Amygdala (tissue), 56 donors: ENCODE data around the gene RHOB.
"Not testable (repeated sequence)": the region's sequence is repeated elsewhere in the genome, so short reads cannot be mapped to it uniquely, and the experiment has no call there.

Source experiments
- DNase-seq, 56 donors: peaks; one replicate each; lab custom pipeline; 2025; lab: John Stamatoyannopoulos, UW

RHOB gene

GRCh38 chr2:20451341-20451740, 4.5 kb downstream of the RHOB start:
- DNase-seq, result no peak

DNA sequence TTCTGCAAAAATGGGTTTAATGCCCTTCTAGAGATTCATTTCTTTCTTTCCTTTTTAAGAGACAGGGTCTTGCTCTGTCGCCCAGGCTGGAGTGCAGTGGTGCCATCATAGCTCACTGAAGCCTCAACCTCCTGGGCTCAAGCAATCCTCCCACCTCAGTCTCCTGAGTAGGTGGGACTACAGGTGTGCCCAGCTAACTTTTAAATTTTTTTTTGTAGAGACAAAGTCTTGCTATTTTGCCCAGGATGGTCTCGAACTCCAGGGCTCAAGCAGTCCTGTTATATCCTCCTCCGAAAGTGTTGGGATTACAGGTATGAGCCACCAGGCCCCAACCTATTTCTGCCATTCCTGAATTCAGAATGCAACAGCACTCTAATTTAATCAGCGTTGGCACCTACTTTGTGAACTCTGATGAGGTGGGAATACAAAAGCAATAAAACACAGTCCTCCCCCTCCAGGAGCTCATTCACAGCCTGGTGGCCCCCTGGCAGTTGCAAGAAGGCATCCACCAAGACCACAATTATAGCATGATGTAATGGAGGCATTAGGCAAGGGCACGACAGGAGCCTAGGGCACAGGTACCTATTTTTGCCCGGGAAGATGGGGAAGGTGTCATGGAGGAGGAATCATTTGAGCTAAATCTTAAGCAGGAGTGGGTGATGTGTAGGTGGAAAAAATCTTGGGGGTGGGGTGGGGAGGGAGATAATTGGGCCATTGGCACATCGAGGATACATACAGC, 5.1 kb downstream of the RHOB start:
- no peak for DNase-seq

- peak in 3 of 56 donors; percentile 21 to 24 (median 21) for DNase-seq
Measured at GRCh38 chr2:20452551-20452950, 5.7 kb downstream of the RHOB start.

DNA sequence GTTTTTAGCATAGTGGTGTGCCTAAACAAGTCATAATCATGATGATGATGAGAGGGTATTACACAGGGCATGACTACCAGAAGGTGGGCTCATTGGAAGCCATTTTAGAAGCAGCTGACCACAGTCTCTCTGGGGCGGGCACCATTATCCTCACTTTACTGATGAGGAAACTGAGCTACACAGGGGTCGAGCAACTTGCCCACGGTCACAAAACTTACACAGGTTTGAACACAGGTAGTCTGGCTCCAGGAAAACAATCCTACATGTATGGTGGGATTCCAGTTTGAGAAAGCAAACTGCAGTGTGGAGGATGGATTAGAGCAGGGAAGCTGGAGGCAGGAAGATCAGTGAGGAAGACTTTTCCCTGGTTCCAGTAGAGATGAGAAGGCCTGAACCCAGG, 6.2 kb downstream of the RHOB start:
- no peak for DNase-seq

- DNase-seq, result no peak
Measured at GRCh38 chr2:20454036-20454981, 7.4 kb downstream of the RHOB start.

DNA sequence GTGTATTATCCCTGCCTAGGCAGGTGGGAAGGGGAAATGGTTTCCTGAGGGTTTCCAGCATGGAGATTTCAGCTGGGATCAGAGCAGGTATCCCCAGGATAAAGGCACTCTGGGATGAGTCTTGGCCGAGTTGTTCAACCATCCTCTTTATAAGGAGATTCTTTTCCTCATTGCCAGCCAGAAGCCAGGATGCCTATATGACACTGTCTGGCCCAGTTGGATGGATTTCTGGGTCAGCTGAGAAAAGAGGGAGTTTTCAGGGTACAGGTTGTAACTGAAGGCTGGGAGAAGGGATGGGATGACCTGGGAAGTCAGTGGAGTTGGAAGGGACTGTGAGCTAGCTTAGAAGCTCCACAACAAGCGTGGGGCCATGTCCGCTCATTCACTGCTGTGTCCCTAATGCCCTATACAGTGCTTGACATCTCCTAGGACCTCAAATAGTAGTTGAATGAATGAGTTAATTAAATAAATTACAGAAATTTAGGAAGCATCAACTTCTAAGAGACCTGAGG, 8.3 kb downstream of the RHOB start:
- DNase-seq, result no peak

DNA sequence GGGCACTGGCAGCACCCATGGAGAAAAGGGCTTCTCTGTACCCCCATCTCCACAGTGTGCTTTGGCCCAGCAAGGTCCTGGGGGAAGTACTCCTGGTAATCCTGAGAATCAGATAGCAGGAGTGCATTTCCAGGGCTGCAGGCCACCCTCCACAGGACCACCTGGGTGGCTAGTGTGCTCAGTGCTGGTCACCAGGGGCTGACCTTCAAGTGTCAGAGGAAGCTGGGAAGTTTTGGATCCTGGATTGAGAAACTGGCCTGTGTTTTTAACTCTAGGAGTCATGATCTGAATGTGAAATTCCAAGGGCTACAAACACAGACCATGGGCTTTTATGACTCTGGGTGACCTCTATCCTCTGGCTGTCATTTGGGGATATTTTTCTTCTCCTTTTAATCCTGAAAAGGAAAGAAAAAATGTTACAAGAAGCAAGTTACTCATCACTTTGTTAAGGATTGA, 9.3 kb downstream of the RHOB start:
- no peak for DNase-seq

GRCh38 chr2:20456636-20457426, 10.0 kb downstream of the RHOB start:
- no peak for DNase-seq

GRCh38 chr2:20457661-20458630, 11.1 kb downstream of the RHOB start:
- no peak for DNase-seq

DNA sequence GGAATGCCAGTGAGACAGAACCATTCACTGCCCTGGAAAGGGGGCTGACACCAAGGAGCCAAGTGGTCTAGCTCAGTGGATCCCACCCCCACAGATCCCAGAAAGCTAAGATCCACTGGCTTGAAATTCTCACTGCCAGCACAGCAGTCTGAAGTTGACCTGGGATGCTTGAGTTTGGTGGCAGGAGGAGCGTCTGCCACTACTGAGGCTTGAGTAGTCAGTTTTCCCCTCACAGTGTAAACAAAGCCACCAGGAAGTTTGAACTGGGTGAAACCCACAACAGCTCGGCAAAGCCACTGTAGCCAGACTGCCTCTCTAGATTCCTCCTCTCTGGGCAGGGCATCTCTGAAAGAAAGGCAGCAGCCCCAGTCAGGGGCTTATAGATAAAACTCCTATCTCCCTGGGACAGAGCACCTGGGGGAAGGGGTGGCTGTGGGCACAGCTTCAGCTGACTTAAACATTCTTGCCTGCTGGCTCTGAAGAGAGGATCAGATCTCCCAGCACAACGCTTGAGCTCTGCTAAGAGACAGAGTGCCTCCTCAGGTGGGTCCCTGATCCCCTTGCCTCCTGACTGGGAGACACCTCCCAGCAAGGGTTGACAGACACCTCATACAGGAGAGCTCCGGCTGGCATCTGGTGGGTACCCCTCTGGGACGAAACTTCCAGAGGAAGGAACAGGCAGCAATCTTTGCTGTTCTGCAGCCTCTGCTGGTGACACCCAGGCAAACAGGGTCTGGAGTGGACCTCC, 12.0 kb downstream of the RHOB start:
- DNase-seq, result not testable (repeated sequence)

DNA sequence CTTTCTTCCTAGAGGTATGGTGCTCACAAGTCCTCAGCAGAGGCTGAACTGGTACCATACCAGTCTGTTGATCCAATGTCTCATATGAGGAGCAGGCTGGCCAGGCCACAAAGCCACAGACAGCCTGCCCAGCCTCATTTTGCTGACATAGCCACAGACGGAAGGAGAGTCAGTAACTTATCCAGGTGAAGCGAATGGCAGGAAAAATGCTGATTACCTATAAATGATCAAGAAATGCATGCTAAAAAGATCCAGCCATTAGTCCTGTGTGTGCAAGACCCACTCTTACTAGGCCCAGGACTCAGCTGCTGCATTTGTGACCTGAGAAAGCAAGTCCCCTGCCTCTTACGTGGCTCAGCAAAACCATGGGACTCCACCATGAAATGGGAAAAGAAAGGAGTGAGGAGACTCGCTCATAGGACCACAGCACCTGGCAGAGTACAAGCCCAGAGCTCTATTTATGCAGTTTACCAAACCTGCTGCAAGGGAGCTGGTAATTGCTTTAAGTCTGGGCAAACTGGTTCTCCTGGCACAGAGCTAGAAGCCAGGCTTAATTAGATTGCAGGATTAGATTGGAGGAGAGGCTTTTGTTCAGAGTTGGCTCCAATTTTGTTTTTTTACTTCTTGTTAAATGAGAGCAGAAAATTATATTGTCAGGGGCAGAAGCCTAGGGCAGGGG, 19.0 kb downstream of the RHOB start:
- peak in 3 of 56 donors; percentile 12 to 69 (median 58) for DNase-seq

GRCh38 chr2:20467789-20468548, 21.1 kb downstream of the RHOB start:
- DNase-seq, result no peak

GRCh38 chr2:20468549-20469500, 22.0 kb downstream of the RHOB start:
- DNase-seq, result no peak

DNA sequence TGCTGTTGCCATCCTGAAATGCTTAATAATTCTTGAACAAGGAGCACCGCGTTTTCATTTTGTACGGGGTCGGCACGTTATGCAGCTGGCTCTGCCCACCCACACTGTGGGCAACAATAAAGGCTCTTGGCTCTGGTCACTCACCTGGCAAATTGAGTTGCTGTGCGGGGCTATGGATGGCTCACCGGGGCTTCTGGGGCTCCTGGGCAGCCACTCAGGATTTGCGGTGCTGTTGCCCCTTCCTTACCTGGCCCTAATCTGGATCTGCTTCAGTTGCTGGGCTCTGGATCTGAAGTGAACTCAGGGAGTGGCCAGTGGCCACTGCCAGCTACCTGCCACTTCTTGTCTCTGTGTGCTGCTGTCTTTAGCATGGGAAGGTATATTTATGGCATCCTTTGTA, 22.7 kb downstream of the RHOB start:
- no peak for DNase-seq

DNA sequence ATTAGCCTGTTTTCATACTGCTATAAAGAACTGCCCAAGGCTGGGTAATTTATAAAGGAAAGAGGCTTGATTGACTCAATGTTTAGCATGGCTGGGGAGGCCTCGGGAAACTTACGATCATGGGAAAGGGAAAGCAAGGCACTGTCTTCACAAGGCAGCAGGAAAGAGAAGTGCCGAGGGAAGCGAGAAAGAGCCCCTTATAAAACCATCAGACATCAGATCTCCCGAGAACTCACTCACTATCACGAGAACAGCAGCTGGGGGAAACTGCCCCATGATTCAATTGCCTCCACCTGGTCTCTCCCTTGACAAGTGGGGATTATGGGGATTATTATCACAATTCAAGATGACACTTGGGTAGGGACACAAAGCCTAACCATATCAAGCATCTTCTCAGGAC, 23.3 kb downstream of the RHOB start:
- DNase-seq, result no peak

GRCh38 chr2:20471148-20471547, 24.3 kb downstream of the RHOB start:
- DNase-seq, result no peak
